HG03060 (cell line): Measurements from ENCODE around the gene PCP2.

Experiments
- ATAC-seq: cut with Tn5 transposase; IDR thresholded peaks from one replicate; pipeline ENCODE4 v1.9.1; 2021; ENCODE audit warnings: low read depth, moderate number of reproducible peaks; ENCODE audit not compliant: unreplicated experiment

PCP2 gene

DNA sequence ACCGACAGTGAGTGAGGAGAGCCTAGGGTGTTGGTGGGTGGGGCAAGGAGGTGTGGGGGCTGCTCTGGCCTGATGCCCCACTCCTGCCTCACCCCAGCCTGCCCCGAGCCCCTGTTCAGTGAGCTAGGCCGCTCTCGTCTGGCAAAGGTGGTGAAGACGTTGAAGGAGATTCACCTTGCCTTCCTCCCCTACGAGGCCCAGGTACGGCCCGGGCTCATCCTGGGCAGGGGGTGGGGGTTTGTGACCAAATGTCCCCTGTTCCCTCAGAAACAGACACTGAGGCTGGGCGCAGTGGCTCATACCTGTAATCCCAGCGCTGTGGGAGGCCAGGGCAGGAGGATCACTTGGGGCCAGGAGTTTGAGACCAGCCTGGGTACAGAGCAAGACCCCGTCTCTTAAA is 7.3 kb upstream of the PCP2 start:
- ATAC-seq: no peak

DNA sequence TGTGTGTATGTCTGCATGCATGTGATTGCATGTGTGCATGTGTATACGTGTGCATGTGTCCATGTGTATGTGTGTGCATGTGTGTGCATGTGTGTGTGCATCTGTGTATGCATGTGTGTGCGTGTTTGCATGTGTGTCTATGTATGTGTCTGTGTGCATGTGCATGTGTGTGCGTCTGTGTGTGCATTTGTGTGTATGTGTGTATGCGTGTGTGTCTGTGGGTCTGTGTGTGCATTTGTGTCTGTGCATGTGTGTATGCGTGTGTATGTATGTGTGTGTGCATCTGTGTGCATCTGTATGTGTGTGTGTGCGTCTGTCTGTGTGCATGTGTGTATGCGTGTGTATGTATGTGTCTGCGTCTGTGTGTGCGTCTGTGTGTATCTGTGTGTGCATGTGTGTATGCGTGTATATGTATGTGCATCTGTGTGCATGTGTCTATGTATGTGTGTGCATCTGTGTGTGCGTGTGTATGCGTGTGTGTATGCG is 6.4 kb upstream of the PCP2 start:
- ATAC-seq: no peak

DNA sequence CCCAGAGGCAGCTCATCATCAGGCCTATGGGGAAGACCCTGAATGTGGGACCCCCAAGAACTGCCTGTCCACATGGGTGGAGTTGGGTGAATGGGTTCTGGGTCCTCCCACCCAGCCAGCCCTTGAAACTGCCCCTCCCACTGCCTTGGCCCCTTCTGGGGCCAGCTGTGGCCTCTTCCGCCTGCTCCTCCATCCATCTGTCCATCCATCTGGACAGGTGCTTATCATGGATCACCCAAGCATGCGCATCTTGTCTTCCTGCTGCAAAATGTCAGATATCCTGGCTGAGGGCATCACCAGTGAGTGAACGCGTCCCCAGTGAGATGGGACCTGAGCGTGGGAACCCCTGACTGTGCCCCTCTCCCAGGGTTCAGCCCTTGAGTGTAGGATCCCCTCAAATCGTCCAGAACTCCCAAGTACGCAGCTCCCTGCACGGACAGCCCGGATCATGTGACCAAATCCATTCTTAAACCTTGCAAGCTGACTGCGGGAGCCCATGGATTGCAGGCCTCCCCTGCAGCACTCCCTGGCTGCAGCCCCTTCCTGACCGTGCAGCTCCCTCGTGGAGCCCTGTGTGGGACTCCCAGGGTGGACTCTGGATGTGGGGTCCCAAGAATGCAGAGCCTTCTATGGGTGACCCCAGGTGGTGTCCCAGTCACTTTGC is 5.4 kb upstream of the PCP2 start:
- ATAC-seq: no peak

DNA sequence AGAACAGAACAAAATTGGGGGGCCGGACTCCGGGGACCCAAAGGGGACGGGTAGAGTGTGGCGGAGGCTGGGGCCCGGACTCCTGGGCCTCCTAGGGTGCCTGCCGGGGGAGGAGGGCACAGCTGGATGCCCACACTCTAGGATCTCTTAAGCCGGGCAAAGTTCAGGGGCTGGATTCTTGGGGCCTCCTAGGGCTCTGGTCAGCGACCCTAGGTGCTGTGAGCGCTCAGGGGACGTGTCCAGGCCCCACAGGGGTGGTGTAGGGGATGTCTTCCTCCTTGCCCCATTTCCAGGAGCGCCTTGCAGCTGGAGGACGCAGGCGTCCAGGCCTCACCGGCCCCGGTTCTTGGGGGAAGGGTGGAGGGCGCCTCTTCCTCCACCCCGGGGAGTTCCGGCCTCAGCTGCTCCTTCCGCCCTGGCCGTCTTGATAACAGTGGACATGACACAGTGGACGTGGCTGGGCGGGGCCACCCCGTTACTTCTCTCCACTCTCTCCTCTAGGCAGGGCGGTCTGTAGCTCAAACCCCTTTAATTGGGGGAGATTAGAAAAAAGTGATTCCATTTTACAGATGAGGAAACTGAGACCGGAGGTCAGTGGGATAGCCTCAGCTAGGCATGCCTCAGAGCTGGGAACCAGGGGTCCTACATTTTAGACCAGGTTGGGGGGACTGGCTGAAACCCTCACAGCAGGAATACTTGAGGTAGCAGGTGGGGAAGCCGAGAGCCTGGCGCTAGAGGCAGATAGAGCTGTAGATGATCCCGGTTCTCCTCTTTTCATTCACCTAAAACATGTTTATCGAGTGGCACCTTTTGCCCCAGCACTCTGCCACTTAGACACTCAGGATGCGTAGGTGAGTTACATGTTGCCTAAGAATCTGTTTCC is 4.1 kb upstream of the PCP2 start:
- ATAC-seq: no peak

DNA sequence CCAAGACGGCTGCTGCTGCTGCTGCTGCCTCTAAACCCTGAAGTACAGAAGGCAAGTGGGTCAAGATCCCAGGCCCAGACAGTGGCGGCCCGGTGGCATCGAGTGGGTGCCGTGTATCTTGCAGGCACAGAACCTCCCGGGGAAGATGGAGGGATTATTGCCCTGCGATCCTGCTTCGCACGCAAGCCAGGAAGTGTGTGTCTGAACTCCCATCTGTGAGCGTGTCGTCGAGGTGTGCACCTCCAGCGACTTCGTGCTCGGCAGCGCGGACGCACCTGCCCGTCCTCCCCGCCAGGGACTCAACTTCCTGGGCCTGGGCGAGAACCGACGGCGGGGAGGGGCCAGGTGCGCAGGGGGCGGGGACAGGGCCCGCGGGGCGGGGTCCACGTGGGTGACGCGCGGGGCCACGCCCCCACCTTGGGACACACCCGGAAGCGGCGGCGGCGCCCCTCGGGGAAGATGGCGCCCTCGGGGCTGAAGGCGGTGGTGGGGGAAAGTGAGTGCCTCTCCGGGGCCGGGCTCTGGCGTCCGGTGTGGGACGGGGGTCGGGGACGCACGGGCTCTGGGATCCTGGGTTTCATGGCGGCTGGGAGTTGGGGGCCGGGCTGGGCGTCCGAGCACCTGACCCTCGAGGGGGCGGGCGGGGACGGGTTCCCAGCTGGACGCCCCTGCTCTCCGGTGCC is 3.3 kb upstream of the PCP2 start, which contains the start of gene STXBP2:
STXBP2 (plus strand) TSS at position 420 of the 683 bp plus-strand sequence; CDS start at position 460, 40 bp downstream.
- ATAC-seq: no peak

DNA sequence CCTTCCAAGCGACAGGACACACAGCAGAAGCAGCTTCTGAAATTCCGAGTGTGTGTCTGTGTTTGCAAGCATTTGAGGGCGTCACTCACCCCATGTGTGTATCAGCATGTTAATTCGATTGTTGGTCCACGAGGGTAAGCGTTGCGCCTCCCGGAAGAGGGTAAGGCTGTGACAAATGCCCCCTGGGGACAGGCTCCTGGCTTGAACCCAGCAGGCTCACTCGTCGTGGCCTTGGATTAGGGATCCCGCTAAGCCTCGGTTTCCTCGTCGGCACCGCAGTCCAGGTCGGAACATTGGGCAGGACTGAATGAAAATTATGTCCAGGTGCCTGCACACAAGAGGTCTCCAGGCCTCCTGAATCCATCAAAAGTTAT is 2.8 kb upstream of the PCP2 start:
- ATAC-seq: no peak

DNA sequence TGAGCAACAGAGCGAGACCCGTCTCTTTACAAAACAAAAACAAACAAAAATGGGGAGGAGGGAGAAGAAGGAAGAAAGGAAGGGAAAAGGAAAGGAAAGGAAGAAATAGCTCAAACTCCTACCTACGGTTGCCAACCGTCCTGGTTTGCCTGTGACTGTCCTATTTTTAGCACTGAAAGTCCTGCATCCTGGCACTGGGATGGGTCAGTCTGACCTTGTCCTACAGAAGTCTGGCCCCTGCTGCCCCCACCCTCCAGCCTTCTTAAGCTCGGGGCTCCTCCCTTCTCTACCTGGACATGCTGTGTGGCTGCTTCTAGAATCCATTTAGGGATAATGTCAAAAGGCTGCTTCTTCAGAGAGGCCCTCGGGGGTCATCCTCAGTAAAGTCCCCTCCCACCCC is 2.2 kb upstream of the PCP2 start:
- ATAC-seq: no peak

DNA sequence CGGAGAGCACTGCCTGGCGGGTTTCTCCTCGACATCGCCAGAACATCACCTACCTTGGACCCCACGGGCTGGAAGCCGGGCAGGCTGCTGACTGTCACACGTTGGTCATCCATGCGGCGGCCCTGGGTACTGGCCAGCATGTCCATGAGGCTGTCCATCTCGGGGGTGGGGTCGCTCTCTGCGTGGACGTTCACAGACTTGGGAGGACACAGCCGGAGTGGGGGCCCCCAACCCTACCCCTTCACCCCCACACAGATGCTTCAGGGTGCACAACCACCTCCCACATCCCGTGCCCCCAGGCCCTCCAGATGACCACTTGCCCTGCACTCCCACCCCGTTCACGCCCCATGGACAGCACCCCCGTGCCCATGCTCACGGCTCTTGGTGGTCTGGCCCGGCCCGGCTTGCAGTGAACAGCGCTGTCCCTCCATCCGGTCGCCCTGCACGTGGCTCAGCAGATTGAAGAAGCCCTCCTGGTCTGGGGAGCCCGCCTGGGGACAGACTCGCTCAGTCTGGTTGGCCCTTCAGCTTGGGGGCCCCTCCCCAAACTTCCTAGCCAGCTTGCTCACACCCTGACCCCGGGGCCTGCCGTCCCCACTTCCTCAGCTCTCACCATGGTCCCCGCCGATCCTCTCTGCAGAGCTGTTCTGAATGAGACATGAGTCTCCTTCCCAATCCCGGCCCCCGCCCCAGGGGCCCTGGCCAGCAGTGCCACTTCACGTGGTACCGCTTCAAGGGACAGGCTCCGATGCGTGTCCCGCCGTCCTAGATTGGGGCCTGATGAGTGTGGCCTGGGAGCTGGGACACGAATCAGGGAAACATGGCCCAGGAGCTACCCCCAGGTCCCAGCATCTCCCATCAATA is 947 bp downstream of the PCP2 start:
- ATAC-seq: no peak

DNA sequence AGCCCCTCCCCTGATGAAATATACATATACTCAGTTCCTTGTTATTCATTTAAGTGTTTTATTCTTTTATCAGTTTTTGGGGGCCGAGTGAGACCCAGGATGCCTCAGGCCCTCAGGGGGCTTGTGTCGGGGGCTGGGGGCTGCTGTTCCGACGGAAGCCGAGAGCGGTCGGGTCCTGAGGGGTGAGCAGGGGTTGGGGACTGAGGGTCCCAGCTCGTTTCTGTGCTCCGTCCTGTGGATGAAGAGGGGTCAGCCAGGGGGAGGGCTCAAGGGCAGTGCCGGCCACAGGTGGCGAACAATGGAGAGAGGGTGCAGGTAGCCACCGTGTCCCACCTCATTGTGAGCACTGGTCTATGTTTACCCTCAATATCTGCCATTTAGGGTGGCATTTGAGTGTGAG is 1.9 kb downstream of the PCP2 start:
- no peak for ATAC-seq

DNA sequence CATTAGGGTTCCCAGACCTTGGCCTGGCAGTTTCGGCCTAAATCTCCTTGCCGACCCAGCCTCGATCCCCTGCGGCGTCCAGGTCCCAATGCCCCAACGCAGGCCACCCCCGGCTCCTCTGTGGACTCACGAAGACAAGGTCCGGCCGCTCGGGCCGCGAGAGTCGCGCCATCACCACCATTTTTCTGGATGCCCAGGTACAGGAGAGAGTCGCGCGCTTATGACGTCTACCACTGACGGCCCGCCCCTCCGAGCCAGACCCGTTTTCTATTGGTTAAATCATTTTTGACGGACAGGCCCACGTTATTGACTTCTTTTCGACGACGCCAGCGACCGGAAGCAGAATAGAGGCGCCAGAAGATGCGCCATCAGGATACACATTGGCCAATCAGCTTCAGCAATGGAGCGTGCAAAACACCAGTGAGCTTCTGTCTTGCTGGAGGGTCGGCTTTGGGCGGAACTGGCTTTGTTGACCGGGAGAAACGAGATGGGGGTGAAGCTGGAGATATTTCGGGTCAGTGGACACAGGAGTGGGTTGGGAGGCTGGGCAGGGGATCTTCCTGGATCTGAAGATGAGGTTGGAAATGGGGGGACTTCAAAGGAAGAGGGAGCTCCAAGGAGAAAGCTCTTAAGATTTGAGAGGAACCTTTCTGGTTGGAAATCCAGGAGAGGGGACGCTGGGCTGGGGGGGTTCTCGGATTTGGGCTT is 4.0 kb downstream of the PCP2 start, which contains the start of the genes PET100 and XAB2:
PET100 (plus strand) TSS at position 447 of the 708 bp plus-strand sequence; CDS start at position 488, 41 bp downstream.
XAB2 (minus strand) TSS at position 199 of the 708 bp plus-strand sequence; CDS start at position 181, 18 bp downstream.
- peak; percentile 96 for ATAC-seq

DNA sequence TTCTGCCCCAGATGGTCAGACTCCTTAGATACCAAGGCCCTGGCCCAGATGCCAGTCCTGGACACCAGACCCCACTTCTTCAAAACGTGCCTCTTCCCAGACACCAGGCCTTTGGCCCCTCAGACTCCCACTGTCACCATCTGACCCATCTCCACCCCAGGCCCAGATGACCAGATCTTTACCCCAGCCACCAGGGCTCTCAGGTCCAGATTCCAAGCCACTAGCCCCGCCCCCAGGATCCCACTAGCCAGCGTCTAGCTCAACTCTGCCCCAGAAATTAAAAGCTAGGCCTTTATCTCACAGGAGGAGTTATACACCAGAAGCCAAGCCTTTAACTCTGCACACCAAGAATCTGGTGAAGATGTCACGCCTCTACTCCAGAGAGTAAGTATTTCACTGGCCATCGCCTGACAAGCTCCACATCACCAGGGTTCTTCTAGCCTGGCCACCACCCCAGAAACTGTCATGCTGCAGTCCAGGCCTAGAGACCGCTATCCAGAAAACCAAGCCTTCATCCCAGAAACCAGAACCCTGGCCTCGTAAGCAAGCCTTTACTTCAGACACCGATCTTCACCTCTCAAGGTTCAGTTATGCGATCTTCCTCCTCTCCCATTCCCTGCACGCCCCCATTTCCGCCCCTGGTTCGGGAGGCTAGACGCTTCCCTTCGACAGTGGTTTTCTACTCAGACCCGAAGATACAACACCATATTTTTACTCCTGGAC is 4.8 kb downstream of the PCP2 start:
- no peak for ATAC-seq

DNA sequence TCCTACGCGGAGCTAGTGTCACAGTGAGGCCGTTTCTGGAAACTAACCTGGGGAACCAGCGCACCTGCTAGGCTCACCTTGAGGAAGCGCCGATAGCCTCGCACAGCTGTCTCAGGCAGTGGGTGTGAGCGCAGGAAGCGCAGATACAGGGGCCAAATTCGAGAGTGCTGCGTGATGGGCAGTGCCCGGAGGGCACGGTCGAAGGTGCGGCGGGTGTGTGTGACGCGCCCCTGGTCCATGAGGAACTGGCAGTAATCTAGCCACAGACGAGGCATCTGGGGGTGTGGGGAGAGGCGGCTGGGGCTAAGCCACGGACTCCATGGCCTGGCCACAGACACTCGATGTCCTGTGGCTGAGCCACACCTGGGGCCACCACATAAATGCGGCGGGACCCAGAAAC is 6.4 kb downstream of the PCP2 start:
- ATAC-seq: no peak

DNA sequence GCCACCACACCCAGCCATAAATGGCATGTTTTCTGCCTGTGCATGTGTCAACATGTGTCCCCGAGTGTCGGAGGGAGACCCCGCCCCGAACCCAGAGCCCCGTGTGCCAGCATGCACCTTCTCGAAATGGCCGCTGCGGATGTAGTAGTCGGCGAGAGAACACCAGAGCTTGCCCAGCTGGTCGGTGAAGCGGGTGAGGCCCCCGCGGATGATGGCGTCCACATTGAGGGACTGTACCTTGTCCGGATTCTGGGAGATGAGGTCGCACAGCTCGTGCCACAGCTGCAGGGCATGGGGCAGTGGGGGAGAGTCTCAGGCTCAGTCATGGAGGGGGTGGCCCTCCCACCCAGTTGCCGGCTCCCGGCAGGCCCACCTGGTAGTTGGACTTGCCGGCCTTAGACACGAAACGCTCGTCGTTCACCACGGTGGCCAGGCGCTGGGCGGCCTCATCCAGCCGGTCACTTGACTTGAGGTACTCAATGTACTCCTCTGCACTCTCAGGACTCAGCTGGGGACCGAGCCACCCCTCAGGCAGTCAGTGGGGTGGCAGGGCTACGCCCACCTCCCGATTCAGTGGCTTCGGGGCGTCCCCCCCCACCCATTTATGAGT is 7.7 kb downstream of the PCP2 start:
- no peak for ATAC-seq

DNA sequence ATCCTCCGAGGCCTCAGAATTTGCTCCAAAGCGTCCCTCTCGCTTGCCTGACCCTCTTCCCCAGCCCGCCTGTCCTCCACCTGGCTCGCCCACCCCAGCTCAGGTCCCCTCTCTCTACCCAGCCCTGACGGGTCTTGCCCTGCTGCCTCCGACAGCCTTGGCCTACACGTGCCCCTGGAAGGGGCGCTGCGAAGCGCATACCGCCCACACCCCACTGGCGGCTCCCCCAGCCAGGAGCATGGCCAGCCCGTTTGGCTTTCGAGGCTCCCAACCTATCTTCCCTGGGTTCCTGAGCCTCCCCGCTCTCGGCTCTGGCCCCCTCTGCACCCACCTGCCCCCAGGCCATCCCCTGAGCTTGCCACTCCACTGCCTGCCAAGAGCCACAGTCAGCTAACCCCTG is 8.7 kb downstream of the PCP2 start:
- no peak for ATAC-seq

DNA sequence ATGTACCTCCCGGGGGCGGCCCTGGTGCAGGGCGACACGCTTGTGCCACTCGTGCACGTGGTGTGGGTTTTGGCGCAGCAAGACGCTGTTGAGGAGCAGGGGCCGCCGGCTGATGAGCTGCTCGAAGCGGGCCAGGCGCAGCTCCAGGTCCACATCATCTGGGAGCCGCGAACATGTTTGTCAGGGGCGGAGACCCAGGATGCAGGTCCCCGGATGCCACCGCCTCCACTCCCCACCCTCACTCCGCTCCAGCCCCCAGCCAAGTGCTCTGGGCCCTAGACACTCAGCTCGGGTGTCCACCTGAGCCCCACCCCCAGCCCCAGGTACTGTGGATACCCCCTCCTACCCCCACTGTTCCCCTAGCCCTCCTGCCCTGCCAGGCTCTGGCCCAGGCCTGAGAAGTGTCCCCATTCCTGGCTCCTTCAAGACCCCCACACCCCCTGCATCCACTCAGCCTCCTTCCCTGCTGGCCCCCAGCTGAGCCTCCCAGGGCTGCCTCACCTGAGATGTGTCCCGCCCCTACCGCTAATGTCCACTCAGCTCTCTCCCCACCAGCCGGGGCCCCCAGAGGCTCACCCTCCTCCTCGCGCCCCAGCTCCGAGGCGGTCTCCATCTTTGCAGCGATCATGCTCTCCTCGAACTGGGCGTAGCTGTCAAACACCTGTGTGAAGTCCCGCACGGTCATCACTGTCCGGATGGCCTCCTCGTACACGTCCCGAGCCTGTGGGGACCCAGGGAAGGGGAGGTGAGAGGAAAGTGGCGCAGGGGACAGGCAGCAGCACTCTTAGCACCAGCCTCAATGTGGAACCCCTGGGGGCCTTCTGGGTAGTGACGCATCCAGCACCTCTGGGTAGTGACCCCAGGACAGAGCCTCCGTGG is 9.6 kb downstream of the PCP2 start:
- ATAC-seq: no peak

DNA sequence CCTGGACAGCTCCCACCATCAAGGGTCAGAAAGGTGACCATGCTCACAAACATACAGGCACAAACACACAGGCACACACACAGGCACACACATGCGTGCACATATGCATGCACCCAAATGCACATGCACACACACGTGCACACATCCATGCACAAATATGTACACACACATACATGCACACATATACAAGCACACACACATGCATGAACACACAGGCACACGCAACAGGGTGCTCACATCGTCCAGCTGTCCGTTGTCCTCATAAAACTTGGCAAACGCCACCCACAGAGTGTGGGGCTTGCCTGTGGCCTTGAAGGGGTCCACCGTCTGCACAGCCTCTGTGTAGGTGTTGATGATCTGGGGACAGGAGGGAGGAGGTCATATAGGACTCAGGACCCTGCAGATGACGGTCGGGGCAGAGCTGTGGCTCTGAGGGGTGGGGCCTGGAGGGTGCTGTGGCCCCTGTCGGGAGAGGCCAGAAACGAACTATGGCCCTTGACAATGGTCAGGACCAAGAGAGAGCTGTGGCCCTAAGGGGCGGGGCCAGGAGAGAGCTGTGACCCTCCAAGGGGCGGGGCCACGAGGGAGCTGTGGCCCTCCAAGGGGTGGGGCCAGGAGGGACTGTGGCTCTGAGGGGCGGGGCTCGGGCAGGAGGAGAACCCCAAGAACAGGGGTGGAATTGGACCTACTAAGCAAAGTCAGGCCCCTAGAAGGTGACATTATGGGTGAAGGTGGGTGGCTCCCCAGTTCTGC is 10.4 kb downstream of the PCP2 start:
- no peak for ATAC-seq
